ENCODE data around the gene RNU2-1.
A peak's percentile ranks its signal among the peaks of the same experiment; 100 is the strongest.
"Not testable (repeated sequence)": the region's sequence is repeated elsewhere in the genome, so short reads cannot be mapped to it uniquely, and the experiment has no call there.

RNU2-1 gene

DNA sequence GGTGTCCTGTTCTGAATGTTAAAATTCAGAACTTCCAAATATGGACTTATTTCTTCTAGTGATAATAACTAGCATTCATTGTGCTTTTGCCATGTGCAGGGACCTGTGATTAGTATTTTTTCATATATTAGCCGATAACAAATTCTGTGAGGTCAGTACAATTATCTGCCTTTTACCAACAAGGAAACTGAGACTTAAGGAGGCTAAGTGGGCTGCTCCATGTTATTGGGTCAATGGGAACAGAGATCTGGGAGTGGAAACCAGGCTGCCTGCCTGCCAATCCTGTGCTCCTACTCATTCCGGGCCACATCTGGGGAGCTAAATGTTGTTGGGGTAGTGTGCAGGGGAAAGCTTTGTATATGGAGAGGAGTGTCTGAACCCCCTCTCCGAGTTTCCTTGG, 18.4 kb downstream of the RNU2-1 start:
- DNase-seq = no peak

- no peak for DNase-seq
Measured at GRCh38 chr17:43213545-43213944, 20.2 kb downstream of the RNU2-1 start.

DNA sequence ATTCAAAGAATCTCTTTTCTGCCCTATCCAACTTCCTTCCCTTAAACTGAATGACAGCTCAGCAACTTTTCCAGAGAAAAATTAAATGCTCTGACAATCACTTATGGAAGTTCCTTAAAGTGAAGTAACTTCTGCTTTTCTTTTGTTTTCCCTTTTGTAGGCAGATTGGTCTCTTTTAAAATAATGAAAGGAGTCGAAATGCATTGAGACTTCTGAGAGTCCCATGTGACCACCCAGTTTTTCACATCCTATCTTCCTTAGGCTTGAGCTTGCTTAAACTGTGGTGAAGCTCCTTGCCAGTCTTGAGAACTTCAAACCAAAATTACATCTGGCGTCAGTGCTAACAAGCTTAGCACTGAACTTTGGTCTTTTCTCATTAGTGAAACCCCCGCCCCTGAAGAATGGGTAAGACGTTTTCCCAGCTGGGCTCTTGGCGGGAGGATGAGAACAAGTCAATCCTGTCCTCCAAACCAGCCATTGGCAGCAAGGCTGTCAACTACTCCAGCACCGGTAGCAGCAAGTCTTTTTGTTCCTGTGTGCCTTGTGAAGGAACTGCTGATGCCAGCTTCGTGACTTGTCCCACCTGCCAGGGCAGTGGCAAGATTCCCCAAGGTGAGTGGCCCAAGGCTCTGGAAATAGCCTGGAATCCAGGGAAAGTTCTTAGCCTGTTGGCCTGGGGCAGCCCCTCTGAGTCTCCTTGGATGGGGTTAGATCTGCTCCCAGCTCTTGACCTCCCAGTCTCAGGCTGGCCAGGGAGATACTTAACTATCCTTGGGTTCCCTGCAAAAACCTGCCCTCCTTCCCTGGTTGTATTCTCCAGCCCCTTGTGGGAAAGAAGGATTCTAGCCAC, 20.9 kb downstream of the RNU2-1 start:
- DNase-seq = no peak

DNA sequence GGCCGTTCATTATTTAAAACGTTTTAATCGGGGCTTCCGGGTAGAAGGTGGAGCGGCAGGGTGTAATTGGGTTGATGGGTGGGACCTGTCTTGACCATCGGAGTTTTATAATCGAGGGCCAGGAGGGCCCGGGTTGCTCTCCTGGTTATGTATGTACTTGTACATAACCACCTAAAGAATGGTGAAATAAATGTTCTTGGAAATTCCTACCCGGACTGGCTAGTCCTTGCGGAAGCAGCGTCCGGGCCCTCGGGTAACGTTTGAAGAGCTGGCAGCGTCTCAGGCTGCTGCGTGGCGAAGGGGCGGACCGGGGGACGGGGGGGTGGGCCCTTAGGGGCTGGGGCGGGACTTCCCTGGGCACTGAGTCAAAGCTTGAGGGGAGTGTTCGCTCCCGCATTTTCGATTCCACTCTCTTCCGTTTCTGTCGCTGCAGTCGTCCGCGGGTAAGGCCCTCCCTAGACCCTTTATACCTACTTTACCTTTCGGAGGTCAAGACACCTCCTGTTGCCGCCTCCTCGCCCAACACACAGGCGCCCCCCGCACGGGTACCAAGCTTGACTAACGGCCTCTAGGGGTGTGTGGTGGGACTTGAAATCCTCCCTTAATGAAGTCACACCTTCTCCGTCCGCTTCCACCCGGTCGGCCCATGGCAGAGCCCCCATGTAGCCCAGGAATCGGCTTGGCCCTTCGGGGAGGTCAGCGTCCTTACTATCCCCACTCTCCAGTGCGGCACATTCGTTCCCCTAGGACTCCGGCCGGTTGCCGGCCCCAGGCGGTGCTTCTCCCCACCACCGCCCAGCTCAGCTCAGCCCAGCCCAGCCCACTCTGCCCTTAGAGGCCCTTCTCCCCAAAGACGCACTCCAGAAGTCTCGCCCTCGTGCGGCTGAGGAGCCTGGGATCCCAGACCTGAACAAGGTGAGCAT, 22.0 kb downstream of the RNU2-1 start, which contains the start of gene TMEM106A:
TSS of gene TMEM106A (plus strand) at position 396 of the 923 bp plus-strand sequence. CDS start 1,167 bp downstream, outside the sequence.
- no peak for DNase-seq

- no peak for DNase-seq
Measured at GRCh38 chr17:43211123-43211479, 22.7 kb downstream of the RNU2-1 start.

DNA sequence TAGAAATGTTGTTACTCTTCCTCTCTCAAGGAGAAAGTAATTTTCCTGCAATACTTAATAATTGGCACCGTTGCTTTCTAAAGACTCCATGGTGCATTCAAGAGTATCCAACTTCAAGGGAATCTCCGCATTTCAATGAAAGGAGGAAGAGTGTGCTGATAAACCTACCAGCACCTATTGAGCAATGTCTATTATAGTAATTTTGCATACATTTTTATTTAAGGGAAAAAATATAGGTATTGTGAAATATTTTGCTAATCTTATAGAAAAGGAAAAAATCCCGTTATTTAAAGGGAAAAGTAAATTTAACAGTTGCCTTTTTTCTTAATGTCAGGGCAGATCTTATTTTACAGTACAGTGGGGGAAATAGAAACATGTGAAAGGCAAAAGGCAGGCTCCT, 23.2 kb downstream of the RNU2-1 start:
- DNase-seq = no peak

DNA sequence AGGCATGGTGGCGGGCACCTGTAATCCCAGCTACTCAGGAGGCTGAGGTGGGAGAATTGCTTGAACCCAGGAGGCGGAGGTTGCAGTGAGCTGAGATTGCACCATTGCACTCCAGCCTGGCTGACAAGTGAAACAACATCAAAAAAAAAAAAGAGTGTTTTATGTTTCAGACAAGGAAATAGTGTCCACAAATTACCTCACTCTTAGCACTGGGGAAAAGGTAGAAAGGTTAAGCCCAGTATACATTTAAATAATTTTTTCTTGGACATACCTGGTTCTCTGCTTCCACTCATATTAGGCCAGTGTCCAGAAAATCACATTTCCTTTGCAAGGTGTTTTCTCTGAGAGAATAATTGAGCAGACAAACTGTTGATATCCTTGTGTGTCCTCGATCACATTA, 30.8 kb downstream of the RNU2-1 start:
- not testable (repeated sequence) for DNase-seq

GRCh38 chr17:43200127-43200526, 33.6 kb downstream of the RNU2-1 start:
- peak in 1 of 2 experiments; percentile 9 for DNase-seq

GRCh38 chr17:43199633-43200032, 34.1 kb downstream of the RNU2-1 start:
- no peak for DNase-seq

- no peak for DNase-seq
Measured at GRCh38 chr17:43193251-43193650, 40.5 kb downstream of the RNU2-1 start.

DNA sequence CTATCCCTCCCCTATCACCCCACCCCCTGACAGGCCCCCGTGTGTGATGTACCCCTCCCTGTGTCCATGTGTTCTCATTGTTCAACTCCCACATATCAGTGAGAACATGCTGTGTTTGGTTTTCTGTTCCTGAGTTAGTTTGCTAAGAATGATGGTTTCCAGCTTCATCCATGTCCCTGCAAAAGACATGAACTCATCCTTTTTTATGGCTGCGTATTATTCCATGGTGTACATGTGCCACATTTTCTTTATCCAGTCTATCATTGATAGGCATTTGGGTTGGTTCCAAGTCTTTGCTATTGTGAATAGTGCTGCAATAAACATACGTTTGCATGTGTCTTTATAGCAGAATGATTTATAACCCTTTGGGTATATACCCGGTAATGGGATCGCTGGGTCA, 47.1 kb downstream of the RNU2-1 start:
- not testable (repeated sequence) for DNase-seq

DNA sequence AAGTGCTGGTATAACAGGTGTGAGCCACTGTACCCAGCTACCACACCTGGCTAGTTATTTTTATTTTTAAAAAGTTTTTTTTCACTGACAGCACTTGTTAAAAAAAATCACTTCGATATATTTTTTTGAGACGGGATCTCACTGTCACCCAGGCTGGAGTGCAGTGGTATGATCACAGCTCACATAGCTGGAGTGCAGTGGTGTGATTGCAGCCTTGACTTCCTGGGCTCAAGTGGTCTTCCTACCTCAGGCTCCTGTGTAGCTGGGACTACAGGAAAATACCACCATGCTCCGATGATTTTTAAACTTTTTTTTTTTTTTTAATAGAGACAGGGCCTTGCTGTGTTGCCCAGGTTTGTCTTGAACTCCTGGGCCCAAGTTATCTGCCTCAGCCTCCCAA, 49.9 kb downstream of the RNU2-1 start:
- no peak for DNase-seq

Measured in NCI-H524 (cell line).